Kidney (tissue), 2 donors: Measurements from ENCODE around the gene ANKRD36C. TPM values are rescaled to one million over a fixed set of nuclear protein-coding genes. Genes with fewer than 3 reads are reported as not detected.

Experiments
- polyA plus RNA-seq: library from polyadenylated mRNA; stranded (reverse); fragments of 350-450 nt; fragmentation: Illumina TruSeq; extraction: RNeasy Lipid Tissue Mini Kit (QIAGEN cat#74804); gene quantifications from one replicate; pipeline ENCODE4 v1.2.3, GENCODE V29; 2014; ENCODE audit warnings: low read depth, low replicate concordance; ENCODE audit not compliant: insufficient read depth
- total RNA-seq: library from RNA; stranded (reverse); fragmentation: NEBNext Ultra II Directional; extraction: Animal tissue kit (Norgen Biotek cat#: 25700); gene quantifications from one replicate; pipeline ENCODE4 v1.2.1, GENCODE V29; 2021
- donor health status: DM: yes; HTN: yes; CAD: no.

The ANKRD36C gene
- total and polyA plus RNA-seq, 2 donors from 2014 or later: 0.15 to 26.2 TPM

Other genes starting within 250 kb of the ANKRD36C start
- 2.7 TPM for gene GPAT2, start 43.1 kb upstream of the ANKRD36C start, total RNA-seq
- gene GPAT2, start 43.1 kb upstream of the ANKRD36C start, polyA plus RNA-seq: 1.1 TPM
- gene ADRA2B, start 124.7 kb upstream of the ANKRD36C start, total RNA-seq: 1.4 TPM
- gene ADRA2B, start 124.7 kb upstream of the ANKRD36C start, polyA plus RNA-seq: 4.8 TPM
- not detected for gene ASTL, start 146.7 kb upstream of the ANKRD36C start, total RNA-seq
- gene ASTL, start 146.7 kb upstream of the ANKRD36C start, polyA plus RNA-seq: not detected
- gene DUSP2, start 153.6 kb upstream of the ANKRD36C start, total RNA-seq: 11.8 TPM
- 5.6 TPM for gene DUSP2, start 153.6 kb upstream of the ANKRD36C start, polyA plus RNA-seq
- 112 TPM for gene STARD7, start 217.0 kb upstream of the ANKRD36C start, total RNA-seq
- 96.6 TPM for gene STARD7, start 217.0 kb upstream of the ANKRD36C start, polyA plus RNA-seq